Kidney epithelial cell (primary cell): ENCODE results near the gene YTHDC2. TPM values are rescaled to one million over a fixed set of nuclear protein-coding genes. Genes with fewer than 3 reads are reported as not detected.
"Not testable (repeated sequence)": the region's sequence is repeated elsewhere in the genome, so short reads cannot be mapped to it uniquely, and the experiment has no call there.

Experiments
- DNase-seq: peaks from one replicate; pipeline ENCODE4 v3.0.0-alpha.2; 2010; ENCODE audit warnings: low read depth
- H3K27me3 ChIP-seq: 2 replicates; pipeline ENCODE4 v1.6.0; 2011; ENCODE audit warnings: low read length; ENCODE audit not compliant: control insufficient read depth, insufficient read depth
- H3K36me3 ChIP-seq: 2 replicates; pipeline ENCODE4 v1.5.1; 2011; ENCODE audit warnings: low read length; ENCODE audit not compliant: control insufficient read depth, insufficient read depth
- H3K4me3 ChIP-seq: 2 replicates; pipeline ENCODE4 v1.5.1; 2011; ENCODE audit warnings: low read depth, mild to moderate bottlenecking, control low read depth, low read length
- CTCF ChIP-seq: IDR thresholded peaks from 2 replicates; pipeline ENCODE4 v1.5.1; 2011; ENCODE audit warnings: mild to moderate bottlenecking, moderate library complexity, low read length, control low read depth, inconsistent platforms; ENCODE audit not compliant: insufficient read depth, poor library complexity, severe bottlenecking
- total RNA-seq: library from RNA; depleted of rRNA; stranded (reverse); fragments of >200 nt; gene quantifications from 2 replicates; pipeline ENCODE4 v1.2.3, GENCODE V29; 2015

The YTHDC2 gene
- total RNA-seq, 1 donor from 2014 or later: 18.4 TPM

GRCh38 chr5:113598150-113598549, 84.7 kb downstream of the YTHDC2 start:
- DNase-seq: no peak
- no peak for TF ChIP-seq CTCF
- Histone ChIP-seq H3K4me3 (no peak overlapping the region), H3K27me3 (no peaks in the 10 kb centered on the region), H3K36me3 (no peaks in the 10 kb centered on the region)

- no peak for TF ChIP-seq CTCF
- Histone ChIP-seq H3K4me3 (no peak overlapping the region), H3K27me3 (no peaks in the 10 kb centered on the region), H3K36me3 (no peaks in the 10 kb centered on the region)
- DNase-seq: no peak
Observed at GRCh38 chr5:113598926-113599325, 85.4 kb downstream of the YTHDC2 start.

GRCh38 chr5:113600255-113600905, 86.9 kb downstream of the YTHDC2 start:
- Histone ChIP-seq H3K4me3 (no peak overlapping the region), H3K27me3 (no peaks in the 10 kb centered on the region), H3K36me3 (no peaks in the 10 kb centered on the region)
- no peak for DNase-seq
- no peak for TF ChIP-seq CTCF

- TF ChIP-seq CTCF: no peak
- Histone ChIP-seq H3K36me3 (no peaks in the 10 kb centered on the region), H3K27me3 (no peaks in the 10 kb centered on the region), H3K4me3 (no peak overlapping the region)
- no peak for DNase-seq
Observed at GRCh38 chr5:113601423-113601822, 87.9 kb downstream of the YTHDC2 start.

GRCh38 chr5:113603246-113603645, 89.8 kb downstream of the YTHDC2 start:
- DNase-seq, H3K27me3 ChIP-seq, H3K4me3 ChIP-seq, H3K36me3 ChIP-seq: not testable (repeated sequence)

GRCh38 chr5:113606298-113607134, 93.0 kb downstream of the YTHDC2 start:
- Histone ChIP-seq H3K36me3 (no peaks in the 10 kb centered on the region), H3K4me3 (no peak overlapping the region), H3K27me3 (no peaks in the 10 kb centered on the region)
- DNase-seq: peak; percentile 2
- peak; percentile 66 for TF ChIP-seq CTCF
